Prostate gland (tissue), 2 donors: ENCODE data around the gene LGI4. TPM values are rescaled to one million over a fixed set of nuclear protein-coding genes. Genes with fewer than 3 reads are reported as not detected.

ENCODE experiments used
- DNase-seq: peaks from one replicate; pipeline ENCODE4 v3.0.0-alpha.2; 2019; ENCODE audit warnings: low spot score
- H3K27ac ChIP-seq, 2 donors: fragments of 200-600 bp; sonication (generic); 2 replicates each; pipeline ENCODE4 v1.5.1; 2017 to 2019
- H3K27me3 ChIP-seq: fragments of 200-600 bp; sonication (generic); replicated peaks from 2 replicates; pipeline ENCODE4 v1.5.1; 2019; ENCODE audit not compliant: insufficient read depth
- H3K36me3 ChIP-seq, 2 donors: fragments of 200-600 bp; sonication (generic); 1 replicate in 1 of 2; 2 replicates in 1 of 2; pipeline versions ENCODE4 v1.5.1 to v1.8.1; 2017 to 2019
- H3K4me1 ChIP-seq: fragments of 200-600 bp; sonication (generic); replicated peaks from 2 replicates; pipeline ENCODE4 v1.5.1; 2019
- H3K4me3 ChIP-seq, 2 donors: fragments of 200-600 bp; sonication (generic); 2 replicates each; pipeline ENCODE4 v1.5.1; 2017 to 2019
- H3K9me3 ChIP-seq: fragments of 200-600 bp; sonication (generic); 2 replicates; pipeline ENCODE4 v1.5.1; 2017
- CTCF ChIP-seq, 4 experiments: fragments of 200-600 bp in 2 of 4; fragments of 450-650 bp in 2 of 4; sonication (generic) in 2 of 4; IDR thresholded peaks; 1 replicate in 3 of 4; 2 replicates in 1 of 4; pipeline ENCODE4 v1.5.1; 2016 to 2019; ENCODE audit warnings: antibody characterized with exemption in 4 of 4, mild to moderate bottlenecking in 2 of 4, moderate library complexity in 2 of 4
- POLR2A ChIP-seq: fragments of 450-650 bp; IDR thresholded peaks from one replicate; pipeline ENCODE4 v1.6.1; 2016; ENCODE audit warnings: antibody characterized with exemption, mild to moderate bottlenecking
- POLR2AphosphoS5 ChIP-seq: sonication (generic); formaldehyde crosslinking; IDR thresholded peaks from one replicate; pipeline ENCODE4 v1.6.1; 2017; ENCODE audit warnings: antibody characterized with exemption
- WGBS: methylation state at CpG from one replicate; pipeline ENCODE4 v1.1.5; 2018; 5-methylcytosine and 5-hydroxymethylcytosine counted together
- intact Hi-C: fragments of 100-400 bp; cut with DNase I; formaldehyde crosslinking; loops from one replicate; pipeline ENCODE4 v1.14.2; 2022
- total RNA-seq, 2 donors: library from RNA; depleted of rRNA; stranded (reverse); fragments of >200 nt; gene quantifications; one replicate each; pipeline ENCODE4 v1.1.0, GENCODE V29; 2016

The LGI4 gene
- total RNA-seq, 2 donors from 2014 or later: 9.1 to 16.3 TPM

DNA sequence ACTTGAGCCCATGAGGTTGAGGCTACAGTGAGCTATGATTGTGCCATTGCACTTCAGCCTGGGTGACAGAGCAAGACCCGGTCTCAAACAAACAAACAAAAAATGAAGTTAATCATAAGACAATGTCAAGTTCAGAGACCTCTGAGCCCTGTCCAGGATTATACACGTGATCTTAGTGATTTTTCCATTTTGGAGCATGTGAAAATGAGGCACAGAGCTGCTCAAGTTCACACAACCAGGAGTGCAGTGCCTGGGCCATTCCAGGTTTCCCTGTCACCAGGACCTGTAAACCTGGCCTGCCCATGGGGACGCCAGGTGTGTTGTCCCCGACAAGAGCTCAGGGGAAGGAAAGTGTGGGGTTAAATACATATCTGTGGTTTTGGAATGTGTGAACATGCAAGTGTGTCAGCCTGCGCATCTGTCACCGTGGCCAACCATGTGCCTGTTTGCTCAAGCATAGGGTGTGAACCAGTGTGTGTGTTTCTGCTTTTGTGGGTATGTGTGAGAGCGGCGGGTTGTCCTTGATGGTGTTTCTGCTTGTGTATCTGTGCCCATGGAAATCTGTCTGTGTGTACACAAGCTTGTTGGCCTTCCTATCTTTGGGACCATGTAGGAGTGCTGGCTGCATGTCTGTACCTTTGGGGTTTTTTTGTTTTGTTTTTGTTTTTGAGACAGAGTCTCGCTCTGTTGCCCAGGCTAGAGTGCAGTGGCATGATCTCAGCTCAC is 2.3 kb upstream of the LGI4 start:
- intact Hi-C loops: no loop called here
- 64% methylated on average over 9 of the region's 9 CpGs for WGBS
- no peak overlapping the region for H3K4me3 ChIP-seq
- H3K9me3 ChIP-seq: no peaks in the 10 kb centered on the region
- TF ChIP-seq CTCF (IDR thresholded peaks at IDR 0.05): no peak
- no peak for TF ChIP-seq POLR2A
- no peak for TF ChIP-seq POLR2AphosphoS5
- no peak overlapping the region for H3K27ac ChIP-seq
- peaks cover 7% of the 10 kb centered on the region for H3K4me1 ChIP-seq
- no peak for DNase-seq
- H3K27me3 ChIP-seq: no peaks in the 10 kb centered on the region
- H3K36me3 ChIP-seq: no peaks in the 10 kb centered on the region

- Histone ChIP-seq H3K4me3 (no peak overlapping the region), H3K9me3 (no peaks in the 10 kb centered on the region), H3K27me3 (no peaks in the 10 kb centered on the region), H3K36me3 (no peaks in the 10 kb centered on the region), H3K4me1 (peaks cover 4% of the 10 kb centered on the region), H3K27ac (no peak overlapping the region)
- no peak for DNase-seq
- intact Hi-C loops: no loop called here
- TF ChIP-seq CTCF (IDR thresholded peaks at IDR 0.05) (no peak), POLR2AphosphoS5 (no peak), POLR2A (no peak)
- 83% methylated on average over 11 of the region's 11 CpGs for WGBS
Measured at GRCh38 chr19:35136231-35136630, 1.4 kb upstream of the LGI4 start.

GRCh38 chr19:35135389-35135909 is 590 bp upstream of the LGI4 start:
- TF ChIP-seq CTCF (IDR thresholded peaks at IDR 0.05) (peak; percentile 94 to 96 (median 96)), POLR2AphosphoS5 (peak; percentile 54), POLR2A (no peak)
- H3K4me1 ChIP-seq: peaks cover 9% of the 10 kb centered on the region
- H3K4me3 ChIP-seq: no peak overlapping the region
- 0% methylated on average over 7 of the region's 7 CpGs for WGBS
- no peaks in the 10 kb centered on the region for H3K27me3 ChIP-seq
- no peaks in the 10 kb centered on the region for H3K36me3 ChIP-seq
- intact Hi-C loops: loop anchor here (1.0 kb wide), 1 partner anchor 21 kb away; no protein-coding TSS in a partner anchor
- H3K9me3 ChIP-seq: no peaks in the 10 kb centered on the region
- DNase-seq: peak; percentile 80
- H3K27ac ChIP-seq: peak overlapping the region; percentile 65 to 73

DNA sequence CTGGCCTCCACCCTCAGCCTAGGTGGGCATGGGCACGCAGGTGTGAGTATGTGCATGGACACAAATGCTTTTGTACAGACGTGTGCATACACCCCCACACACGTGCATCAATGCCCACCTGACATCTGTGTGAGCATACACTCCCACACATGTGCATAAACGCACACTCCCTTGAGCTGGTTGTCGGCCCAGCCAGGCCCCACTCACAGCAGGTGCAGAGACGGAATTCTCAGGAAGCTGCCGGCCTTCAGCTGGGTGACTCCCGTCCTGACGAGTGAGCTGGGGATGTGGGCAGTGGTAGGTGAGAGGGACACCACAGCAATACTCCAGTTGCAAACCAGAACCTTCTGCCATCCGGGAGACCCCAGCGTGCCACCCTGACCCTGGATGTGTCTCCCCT is 1.0 kb downstream of the LGI4 start:
- no peak for TF ChIP-seq CTCF (IDR thresholded peaks at IDR 0.05)
- no peak for TF ChIP-seq POLR2A
- peak overlapping the region in 1 of 2 donors; percentile 65 for H3K27ac ChIP-seq
- H3K4me3 ChIP-seq: no peak overlapping the region
- WGBS: 76% methylated on average over 11 of the region's 11 CpGs
- DNase-seq: no peak
- peaks cover 22% of the 10 kb centered on the region for H3K4me1 ChIP-seq
- H3K27me3 ChIP-seq: no peaks in the 10 kb centered on the region
- no peaks in the 10 kb centered on the region for H3K9me3 ChIP-seq
- H3K36me3 ChIP-seq: no peaks in the 10 kb centered on the region
- intact Hi-C loops: no loop called here

GRCh38 chr19:35132254-35132653 is 2.6 kb downstream of the LGI4 start:
- no peak for DNase-seq
- Histone ChIP-seq H3K9me3 (no peaks in the 10 kb centered on the region), H3K36me3 (no peaks in the 10 kb centered on the region), H3K4me3 (no peak overlapping the region), H3K27me3 (no peaks in the 10 kb centered on the region), H3K27ac (peak overlapping the region in 1 of 2 donors; percentile 88), H3K4me1 (peaks cover 24% of the 10 kb centered on the region)
- TF ChIP-seq POLR2AphosphoS5 (no peak), POLR2A (no peak), CTCF (IDR thresholded peaks at IDR 0.05) (no peak)
- intact Hi-C loops: no loop called here
